HUES6 (cell line): ENCODE results near the gene ARL4C.
A peak's percentile ranks its signal among the peaks of the same experiment; 100 is the strongest.

Source experiments
- H3K27ac ChIP-seq: 2 replicates; pipeline ENCODE4 v1.7.0; 2013; ENCODE audit warnings: low read depth, mild to moderate bottlenecking, low read length, inconsistent platforms
- H3K27me3 ChIP-seq: 2 replicates; pipeline ENCODE4 v1.6.1; 2013; ENCODE audit warnings: low read length; ENCODE audit not compliant: control insufficient read depth, insufficient read depth
- H3K36me3 ChIP-seq: 2 replicates; pipeline ENCODE4 v1.6.1; 2013; ENCODE audit warnings: low read length; ENCODE audit not compliant: control insufficient read depth, insufficient read depth
- H3K4me1 ChIP-seq: 2 replicates; pipeline ENCODE4 v1.6.1; 2013; ENCODE audit warnings: low read length; ENCODE audit not compliant: control insufficient read depth, insufficient read depth
- H3K4me3 ChIP-seq: 2 replicates; pipeline ENCODE4 v1.5.1; 2013; ENCODE audit warnings: low read depth, low read length
- H3K9ac ChIP-seq: one replicate; pipeline ENCODE4 v1.6.1; 2013; ENCODE audit warnings: mild to moderate bottlenecking, low read length
- H3K9me3 ChIP-seq: 2 replicates; pipeline ENCODE4 v1.6.1; 2013; ENCODE audit warnings: low read depth, low read length; ENCODE audit not compliant: control insufficient read depth, insufficient read depth

Gene ARL4C

GRCh38 chr2:234496835-234497593 lies at the start of gene ARL4C:
ARL4C (minus strand) TSS chr2:234497081; CDS start chr2:234496586, 495 bp downstream.
- Histone ChIP-seq H3K9me3 (no peaks in the 10 kb centered on the region), H3K27ac (peak within 1 kb of the TSS; percentile 79), H3K9ac (peak within 1 kb of the TSS; percentile 86), H3K36me3 (no peaks in the 10 kb centered on the region), H3K4me1 (peaks cover 9% of the 10 kb centered on the region), H3K4me3 (peak within 1 kb of the TSS; percentile 92), H3K27me3 (peaks cover 32% of the 10 kb centered on the region)

DNA sequence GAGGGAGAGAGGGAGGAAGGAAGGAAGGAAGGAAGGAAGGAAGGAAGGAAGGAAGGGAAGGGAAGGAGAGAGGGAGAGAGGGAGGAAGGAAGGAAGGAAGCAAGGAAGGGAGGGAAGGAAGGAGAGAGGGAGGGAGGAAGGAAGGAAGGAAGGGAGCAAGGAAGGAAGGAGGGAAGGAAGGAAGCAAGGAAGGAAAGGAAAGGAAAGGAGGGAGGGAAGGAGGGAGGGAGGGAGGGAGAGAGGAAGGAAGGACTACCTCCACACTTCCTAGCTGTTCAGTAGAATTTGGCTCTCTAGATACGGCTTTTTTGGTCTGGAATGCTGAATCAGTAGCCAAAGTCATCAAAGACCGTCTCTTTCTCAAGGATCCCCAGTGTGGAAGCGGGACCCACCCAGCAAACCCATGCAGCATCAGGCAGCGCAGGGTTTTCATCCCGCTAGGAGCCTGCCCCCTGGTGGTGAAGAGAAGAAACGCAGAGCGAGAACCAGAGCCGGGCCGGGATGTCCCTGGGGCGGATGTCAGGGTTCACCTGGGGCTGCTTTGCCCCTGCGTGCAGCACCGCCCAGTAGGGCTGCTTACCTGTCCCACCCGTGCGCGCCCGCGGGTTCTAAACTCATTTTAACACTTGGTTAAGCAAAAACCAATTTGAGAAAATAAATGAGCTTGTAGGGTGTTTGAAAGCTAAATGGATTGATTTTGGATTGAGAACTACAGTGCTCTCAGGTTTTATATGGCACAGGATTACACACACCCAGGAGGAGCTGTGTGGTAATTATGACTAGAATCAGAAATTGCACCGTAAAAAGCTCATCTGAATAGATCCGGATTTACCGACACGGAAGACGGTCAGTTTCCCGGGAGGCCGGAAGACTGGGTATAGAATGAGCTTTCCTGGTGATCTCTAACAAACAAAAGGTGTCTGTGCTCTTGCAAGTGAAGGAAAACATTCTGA lies 48.1 kb upstream of the ARL4C start:
- Histone ChIP-seq H3K9me3 (peaks cover 2% of the 10 kb centered on the region; the same call in 1 of the 2 replicates), H3K4me1 (peaks cover 31% of the 10 kb centered on the region), H3K9ac (no peak overlapping the region), H3K27me3 (peaks cover 10% of the 10 kb centered on the region), H3K36me3 (no peaks in the 10 kb centered on the region), H3K4me3 (peak overlapping the region; percentile 31), H3K27ac (no peak overlapping the region)

DNA sequence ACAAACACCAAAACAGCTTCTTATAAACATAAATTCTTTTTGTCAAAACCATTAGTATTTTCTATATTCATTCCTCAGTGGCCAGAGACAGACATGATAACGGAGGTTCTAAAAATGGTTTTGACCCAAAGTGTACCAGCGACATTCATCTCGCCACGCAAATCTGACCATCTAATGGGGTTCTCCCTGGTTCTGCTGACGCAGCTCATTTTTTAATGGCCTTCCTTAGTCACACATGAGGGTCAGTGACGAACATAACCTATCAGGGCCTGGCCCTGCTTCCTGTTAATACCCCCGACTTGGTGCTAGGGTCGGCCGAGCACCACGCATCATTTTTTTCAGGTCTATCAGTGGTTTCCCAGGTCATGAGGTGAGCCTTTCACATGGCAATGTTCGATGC lies 45.9 kb upstream of the ARL4C start:
- Histone ChIP-seq H3K9ac (no peak overlapping the region), H3K27me3 (peaks cover 8% of the 10 kb centered on the region), H3K9me3 (peaks cover 11% of the 10 kb centered on the region), H3K36me3 (no peaks in the 10 kb centered on the region), H3K4me3 (no peak overlapping the region), H3K4me1 (peaks cover 15% of the 10 kb centered on the region), H3K27ac (no peak overlapping the region)

- no peaks in the 10 kb centered on the region for H3K36me3 ChIP-seq
- H3K27ac ChIP-seq, result no peak overlapping the region
- H3K4me1 ChIP-seq, result no peaks in the 10 kb centered on the region
- H3K27me3 ChIP-seq, result no peaks in the 10 kb centered on the region
- no peak overlapping the region for H3K9ac ChIP-seq
- peaks cover 8% of the 10 kb centered on the region for H3K9me3 ChIP-seq
- no peak overlapping the region for H3K4me3 ChIP-seq
Measured at GRCh38 chr2:234537929-234538328, 41.0 kb upstream of the ARL4C start.

DNA sequence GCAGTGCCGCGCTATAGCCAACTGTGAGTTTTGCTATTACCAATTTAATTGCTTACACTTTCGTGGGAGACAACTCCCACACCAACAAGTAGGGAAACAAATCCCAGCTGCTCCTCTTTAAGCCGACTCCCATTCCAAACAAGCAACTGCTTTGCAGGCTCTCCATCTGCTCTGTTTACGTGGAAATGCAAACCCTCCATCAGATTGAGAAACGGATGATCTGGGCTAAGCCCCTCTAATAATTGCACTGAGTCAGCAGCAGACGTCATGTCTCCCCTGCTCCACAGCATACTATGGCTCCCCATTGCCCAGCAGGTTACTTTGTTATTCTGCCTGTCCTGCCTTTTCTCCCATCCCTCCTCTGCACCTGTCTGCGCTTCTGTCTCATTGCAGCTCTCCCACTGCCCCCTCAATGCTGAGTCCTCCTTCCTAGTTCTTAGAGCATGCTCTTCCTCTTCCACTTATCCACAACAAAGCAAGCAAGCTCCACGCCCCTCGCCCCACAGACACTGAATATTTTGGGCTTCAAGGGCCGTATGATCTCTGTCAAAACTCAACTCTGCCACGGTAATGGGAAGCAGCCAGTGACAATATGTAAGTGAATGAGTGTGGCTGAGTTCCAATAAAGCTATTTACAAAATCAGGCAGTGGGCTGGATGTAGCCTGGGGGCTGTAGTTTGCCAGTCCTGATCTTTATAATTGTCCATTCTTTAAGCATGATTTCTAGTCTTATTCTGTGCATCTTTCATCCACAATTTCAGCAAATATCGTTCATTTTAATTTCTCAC lies 39.5 kb upstream of the ARL4C start:
- Histone ChIP-seq H3K27me3 (no peaks in the 10 kb centered on the region), H3K27ac (no peak overlapping the region), H3K4me3 (no peak overlapping the region), H3K36me3 (no peaks in the 10 kb centered on the region), H3K9me3 (peaks cover 12% of the 10 kb centered on the region), H3K4me1 (no peaks in the 10 kb centered on the region), H3K9ac (no peak overlapping the region)

DNA sequence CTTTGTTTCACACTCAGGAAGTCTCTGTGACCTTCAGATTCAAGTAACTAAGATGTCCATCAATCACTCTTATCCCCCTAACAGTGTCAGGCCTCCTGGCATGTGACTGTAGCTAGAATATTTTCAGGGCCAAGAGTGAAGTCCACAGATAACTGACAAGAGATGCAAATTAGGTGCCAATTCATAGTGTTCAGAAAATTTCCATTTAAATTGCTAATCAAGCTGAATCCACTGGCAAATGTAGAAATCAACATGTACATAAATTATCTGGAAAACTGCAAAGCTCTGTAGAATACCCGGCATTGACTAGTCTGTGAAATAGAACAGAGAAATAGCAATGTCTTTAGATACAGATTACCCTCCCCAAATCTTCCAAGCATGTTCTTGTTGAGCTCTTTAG lies 38.6 kb upstream of the ARL4C start:
- no peaks in the 10 kb centered on the region for H3K36me3 ChIP-seq
- H3K27ac ChIP-seq, result no peak overlapping the region
- no peak overlapping the region for H3K9ac ChIP-seq
- no peaks in the 10 kb centered on the region for H3K27me3 ChIP-seq
- no peaks in the 10 kb centered on the region for H3K4me1 ChIP-seq
- no peak overlapping the region for H3K4me3 ChIP-seq
- peaks cover 12% of the 10 kb centered on the region for H3K9me3 ChIP-seq

DNA sequence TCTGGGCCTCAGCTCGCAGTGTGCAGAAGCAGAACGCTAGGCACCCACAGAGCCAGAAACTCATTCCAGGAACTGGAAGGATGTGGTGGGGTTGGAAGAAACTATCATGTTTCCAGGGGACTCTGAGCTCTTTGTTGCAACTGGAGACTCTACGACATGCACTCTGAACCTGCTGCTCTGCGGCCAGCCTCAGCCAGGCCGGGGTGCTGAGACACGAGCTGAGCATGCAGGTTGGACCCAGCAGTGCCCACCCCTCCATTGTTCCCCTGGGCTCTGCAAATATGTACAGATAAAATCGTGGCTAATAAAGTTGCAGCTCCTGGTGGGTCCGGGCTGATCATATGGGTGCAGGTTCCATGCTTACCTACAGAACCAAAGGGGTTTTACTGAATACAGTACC lies 37.6 kb upstream of the ARL4C start:
- Histone ChIP-seq H3K4me3 (no peak overlapping the region), H3K36me3 (no peaks in the 10 kb centered on the region), H3K27ac (no peak overlapping the region), H3K9ac (no peak overlapping the region), H3K27me3 (no peaks in the 10 kb centered on the region), H3K9me3 (peaks cover 12% of the 10 kb centered on the region), H3K4me1 (no peaks in the 10 kb centered on the region)

DNA sequence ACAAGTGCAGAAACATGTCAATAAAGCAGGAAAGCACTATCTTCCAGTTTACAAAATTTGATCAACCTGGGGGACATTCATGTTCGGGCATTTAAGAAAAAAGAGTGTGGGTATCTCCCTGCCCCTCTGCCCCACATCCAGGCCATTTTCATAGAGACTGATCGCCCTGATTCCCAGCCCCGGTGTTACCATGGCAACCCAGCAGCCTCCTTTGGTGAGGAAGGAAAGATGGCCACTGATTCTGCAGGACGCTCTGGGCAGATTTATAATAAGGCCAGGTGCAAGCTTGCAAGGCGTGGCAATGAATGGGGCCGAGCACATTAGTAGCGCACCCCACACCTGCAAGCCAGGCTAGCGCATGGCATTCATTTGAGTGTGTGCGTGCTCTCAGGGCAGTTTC lies 36.7 kb upstream of the ARL4C start:
- H3K9me3 ChIP-seq, result peaks cover 8% of the 10 kb centered on the region
- no peak overlapping the region for H3K4me3 ChIP-seq
- H3K36me3 ChIP-seq, result no peaks in the 10 kb centered on the region
- no peak overlapping the region for H3K27ac ChIP-seq
- 0 out of 2 replicates have a peak, but pooled peaks cover 6% of the 10 kb centered on the region for H3K4me1 ChIP-seq
- H3K9ac ChIP-seq, result no peak overlapping the region
- H3K27me3 ChIP-seq, result no peaks in the 10 kb centered on the region

- 0 out of 2 replicates have a peak, but pooled peaks cover 9% of the 10 kb centered on the region for H3K4me1 ChIP-seq
- no peaks in the 10 kb centered on the region for H3K36me3 ChIP-seq
- no peak overlapping the region for H3K27ac ChIP-seq
- H3K27me3 ChIP-seq, result no peaks in the 10 kb centered on the region
- no peak overlapping the region for H3K9ac ChIP-seq
- H3K9me3 ChIP-seq, result peaks cover 12% of the 10 kb centered on the region; the same call in 1 of the 2 replicates
- H3K4me3 ChIP-seq, result no peak overlapping the region
Measured at GRCh38 chr2:234528410-234529148, 31.7 kb upstream of the ARL4C start.

DNA sequence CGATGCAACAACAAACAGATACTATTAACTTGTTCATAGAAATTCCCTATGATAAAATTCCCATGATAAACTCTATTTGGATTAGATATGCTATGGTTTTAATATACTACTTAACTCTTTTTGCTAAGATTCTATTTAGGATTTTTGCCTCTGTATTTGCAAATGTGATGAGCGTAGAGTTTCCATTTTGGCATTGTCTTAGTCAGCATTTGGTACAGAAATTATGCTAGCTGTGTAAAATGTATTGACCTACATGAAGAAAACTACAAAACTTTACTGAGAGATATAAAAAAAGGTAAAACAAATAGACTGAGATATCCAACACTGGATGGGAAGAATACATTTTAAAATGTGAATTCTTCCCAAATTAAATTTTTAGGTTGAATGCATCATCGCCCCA lies 29.8 kb upstream of the ARL4C start:
- no peak overlapping the region for H3K9ac ChIP-seq
- H3K27ac ChIP-seq, result no peak overlapping the region
- no peak overlapping the region for H3K4me3 ChIP-seq
- H3K27me3 ChIP-seq, result no peaks in the 10 kb centered on the region
- H3K36me3 ChIP-seq, result no peaks in the 10 kb centered on the region
- 0 out of 2 replicates have a peak, but pooled peaks cover 9% of the 10 kb centered on the region for H3K4me1 ChIP-seq
- H3K9me3 ChIP-seq, result peaks cover 10% of the 10 kb centered on the region; the same call in 1 of the 2 replicates
